DMS53 treated with DMSO at 0.1 percent for 48 hours (cell line): ENCODE results near the gene ZFYVE28.

ENCODE experiments used
- DNase-seq: peaks from one replicate; lab custom pipeline; 2025; ENCODE audit not compliant: unreplicated experiment; lab: John Stamatoyannopoulos, UW

The ZFYVE28 gene

DNA sequence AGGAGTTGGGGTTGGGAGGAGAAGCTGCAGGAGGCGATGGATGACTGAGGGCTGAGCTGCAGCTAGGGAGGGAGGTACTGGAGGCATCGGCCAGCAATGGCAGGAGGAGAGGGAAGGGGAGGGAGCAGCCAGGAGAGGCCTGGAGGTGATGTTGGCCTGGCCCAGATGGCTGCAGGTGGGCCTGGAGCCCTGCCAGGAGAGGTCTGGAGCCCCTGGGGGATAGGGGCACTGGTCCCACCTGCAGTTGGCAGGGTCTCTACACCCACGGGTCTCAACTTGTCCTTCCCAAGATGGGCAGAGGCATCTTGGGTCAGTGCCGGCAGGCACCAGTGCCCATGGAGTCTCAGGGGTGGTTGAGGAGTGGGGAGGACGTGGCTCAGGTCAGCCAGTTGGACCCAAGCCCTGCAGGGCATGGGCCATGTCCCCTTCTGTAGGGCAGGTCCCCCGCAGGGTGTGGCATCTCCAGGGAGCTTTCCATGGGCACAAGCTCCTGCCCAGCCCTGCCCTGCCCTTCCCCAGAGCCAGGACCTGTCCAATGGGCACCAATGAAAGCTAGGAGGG lies 153.9 kb downstream of the ZFYVE28 start:
- DNase-seq, result peak; percentile 65

DNA sequence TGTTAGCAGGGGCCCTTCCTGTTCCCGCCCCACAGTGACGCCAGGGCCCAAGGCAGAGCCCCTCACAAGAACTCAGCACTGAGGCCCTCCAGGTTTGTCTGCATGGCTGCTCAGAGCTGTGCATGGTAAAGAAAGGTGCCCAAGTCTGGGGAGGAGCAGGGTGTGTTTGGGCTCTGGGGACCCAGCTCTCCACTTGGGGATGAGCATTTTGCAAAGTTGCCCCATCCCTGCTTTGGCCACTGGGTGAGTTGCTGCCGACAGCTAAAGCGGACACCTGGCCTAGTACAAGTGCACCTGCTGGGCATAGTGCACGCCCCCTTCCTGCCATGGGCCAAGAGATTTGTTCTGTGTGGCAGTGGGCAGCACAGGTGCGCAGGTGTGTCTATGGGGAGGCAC lies 154.5 kb downstream of the ZFYVE28 start:
- DNase-seq, result peak; percentile 90

DNA sequence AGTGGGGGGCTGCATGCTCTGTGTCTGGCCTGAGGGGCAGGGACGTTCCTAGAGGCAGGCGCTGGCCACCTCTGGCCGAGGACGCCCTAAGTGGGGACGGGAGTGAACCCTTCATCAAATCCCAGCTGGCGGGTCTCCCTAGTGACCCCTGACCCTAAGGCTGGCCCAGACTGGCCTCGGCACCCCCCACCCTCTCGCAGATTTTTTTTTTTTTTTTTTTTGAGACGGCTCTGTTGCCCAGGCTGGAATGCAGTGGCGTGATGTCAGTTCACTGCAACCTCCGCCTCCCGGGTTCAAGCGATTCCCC lies 155.5 kb downstream of the ZFYVE28 start:
- no peak for DNase-seq

DNA sequence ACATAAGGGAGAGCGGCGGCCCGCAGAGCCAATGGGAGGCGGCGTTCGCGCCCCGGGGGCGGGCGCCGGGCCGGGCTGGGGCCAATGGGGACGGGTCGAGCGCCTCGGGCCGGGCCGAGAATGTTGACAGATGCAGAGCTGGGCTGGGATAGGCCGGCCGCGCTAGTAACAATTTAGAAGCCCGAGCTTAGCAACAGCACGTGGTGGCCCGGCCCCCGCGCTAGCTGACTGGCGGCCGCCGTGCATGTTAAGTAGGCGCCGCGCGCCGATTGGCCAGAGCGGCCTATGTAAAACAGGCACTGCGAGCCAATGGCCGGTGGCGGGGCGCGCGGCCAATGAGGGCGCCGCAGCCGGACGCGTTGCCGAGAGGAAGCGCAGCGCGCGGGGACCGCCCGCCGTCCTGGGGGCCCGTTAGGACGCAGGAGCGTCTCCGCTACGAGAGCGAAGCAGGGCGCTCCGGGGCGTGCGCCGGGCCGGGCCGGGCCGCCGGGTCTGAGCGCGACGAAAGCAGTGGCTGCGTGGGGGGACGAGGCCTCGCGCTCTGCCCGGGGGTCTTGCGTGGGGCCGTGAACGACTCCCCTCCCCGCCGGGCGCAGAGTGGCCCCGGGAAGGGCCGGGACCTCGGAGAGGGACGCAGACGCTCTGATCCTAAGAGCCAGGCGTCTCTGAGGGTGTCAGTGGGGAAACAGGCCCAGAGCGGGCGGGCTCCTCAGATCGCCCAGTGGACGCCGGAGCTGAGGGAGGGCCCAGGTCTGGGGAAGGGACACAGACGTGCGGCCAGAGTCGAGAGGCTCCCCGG lies 156.1 kb downstream of the ZFYVE28 start:
- DNase-seq, result peak; percentile 100

DNA sequence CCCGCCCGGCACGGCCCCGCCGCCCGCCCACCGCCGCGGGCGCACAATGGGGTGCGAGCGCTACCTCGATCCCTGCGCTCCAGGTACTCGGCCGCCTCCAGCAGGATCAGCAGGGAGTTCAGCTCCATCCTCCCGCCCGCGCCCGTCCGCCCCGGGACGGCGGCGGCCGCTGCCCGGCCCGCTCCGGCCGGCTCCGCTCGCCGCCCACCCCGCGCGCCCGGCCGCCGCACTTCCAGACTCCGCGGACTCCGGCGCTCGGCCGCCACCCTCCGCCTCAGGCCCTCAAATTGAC lies 156.6 kb downstream of the ZFYVE28 start, which contains the start of gene MXD4:
Gene MXD4, minus strand, starts transcription at position 257 of the 292 bp plus-strand sequence. Its CDS starts 129 bp downstream, at position 128.
- DNase-seq, result no peak

DNA sequence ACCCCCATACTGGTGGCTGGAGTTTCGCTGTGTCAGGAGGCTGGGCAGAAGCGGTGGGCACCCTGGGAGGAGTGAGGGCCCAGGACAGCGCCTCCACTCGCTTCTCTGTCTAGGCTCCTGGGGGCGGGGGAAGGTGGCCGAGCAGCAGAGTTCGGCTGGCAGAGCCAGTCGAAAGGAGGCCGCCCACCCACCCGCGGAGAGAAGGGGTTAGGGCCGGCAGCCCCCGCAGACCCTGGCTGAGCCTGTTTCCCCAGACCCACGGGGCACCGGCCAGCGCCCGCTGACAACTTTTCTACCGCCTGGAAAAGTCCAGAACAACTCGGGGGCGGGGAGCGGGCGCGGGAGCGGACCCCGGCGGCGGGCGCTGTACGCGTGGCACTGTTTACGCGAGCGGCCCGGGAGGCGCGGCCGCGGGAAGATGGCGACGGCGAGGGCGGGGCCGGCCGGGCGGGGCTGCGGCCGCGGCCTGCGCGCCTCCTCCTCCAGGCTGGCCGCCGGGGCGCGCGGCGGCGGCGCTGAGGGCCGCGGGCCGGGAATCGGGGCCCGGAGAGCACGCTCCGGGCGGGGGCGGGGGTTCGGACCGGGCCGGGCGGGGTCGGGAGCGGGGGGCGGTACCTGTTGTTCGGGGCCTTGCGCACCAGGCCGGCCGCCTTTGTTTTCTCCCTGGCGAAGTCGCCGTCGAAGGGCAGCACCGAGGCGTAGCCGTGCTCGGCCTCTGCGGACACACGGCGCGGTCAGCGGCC lies 157.2 kb downstream of the ZFYVE28 start:
- DNase-seq, result peak; percentile 18

DNA sequence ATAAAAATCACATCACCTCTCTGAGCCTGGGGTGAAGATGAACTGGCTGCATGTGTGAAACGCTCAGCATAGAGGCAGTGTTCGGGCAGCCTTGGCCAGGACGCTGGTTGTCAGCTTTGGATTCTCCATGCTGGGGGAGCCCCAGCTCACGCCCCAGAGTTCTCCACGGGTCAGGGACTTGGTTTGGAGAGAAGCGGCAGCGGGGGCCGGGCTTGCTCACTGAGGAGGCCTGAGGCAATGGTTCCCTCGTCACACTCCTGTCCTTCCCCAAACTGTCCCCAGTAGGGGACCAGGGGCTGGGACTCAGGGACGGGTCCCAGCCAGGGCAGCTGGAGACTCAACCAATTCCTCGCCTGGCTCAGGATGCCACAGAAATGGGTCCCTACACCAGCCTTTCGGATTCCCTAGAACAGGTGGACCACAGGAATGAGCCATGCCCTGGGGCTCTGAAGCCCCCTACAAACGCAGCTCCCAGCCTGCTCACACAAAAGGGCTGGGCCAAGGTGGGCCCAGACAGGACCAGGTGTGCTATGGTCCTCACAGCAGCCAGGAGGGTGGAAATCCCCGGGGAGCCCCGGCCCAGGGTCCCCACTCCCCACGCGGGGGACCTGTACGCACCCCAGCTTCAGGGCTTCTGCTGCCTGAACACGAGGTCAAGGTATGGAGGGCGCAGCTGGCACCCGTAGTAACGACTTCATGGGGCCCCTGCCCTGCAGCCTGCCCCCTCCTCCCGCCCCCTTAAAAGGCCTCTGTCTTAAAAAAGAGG lies 157.9 kb downstream of the ZFYVE28 start:
- no peak for DNase-seq

DNA sequence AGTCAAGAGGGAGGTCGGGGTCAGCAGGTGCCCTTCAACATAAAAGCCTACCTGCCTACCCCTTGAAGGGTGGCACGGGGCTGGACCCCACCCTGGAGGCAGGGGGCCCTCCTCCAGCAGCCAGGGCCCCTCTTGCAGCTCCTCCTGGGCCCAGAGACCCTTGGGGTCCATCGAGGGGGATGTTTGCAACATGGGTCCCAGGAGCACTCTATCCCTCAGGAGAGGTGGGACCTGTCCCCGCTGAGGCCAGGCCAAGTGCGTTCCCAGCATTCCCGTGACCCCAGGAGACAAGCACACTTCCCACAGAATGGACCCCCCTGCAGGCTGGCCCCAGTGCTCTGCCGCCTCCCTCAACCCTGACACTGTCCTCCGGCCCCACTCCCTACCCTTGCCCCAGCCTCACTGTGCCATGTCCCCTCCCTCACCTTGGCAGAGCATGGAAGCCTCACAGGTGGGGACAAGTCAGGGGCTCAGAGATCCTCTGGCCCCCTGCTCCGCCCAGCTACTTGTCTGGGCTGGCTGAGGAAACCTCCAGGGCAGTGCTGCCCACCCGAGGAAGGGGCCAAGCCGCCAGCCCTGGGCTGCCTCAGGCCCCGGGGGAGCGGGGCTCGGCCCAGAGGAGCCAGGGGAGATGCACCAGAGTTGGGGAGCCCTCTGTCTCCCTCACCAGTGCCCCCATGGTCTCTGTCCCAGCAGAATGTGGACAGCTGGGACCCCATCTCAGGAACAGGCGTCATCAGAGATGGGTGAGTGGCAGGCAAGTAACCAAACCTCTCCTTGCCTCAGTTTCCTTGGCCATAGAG lies 158.7 kb downstream of the ZFYVE28 start:
- DNase-seq, result no peak

DNA sequence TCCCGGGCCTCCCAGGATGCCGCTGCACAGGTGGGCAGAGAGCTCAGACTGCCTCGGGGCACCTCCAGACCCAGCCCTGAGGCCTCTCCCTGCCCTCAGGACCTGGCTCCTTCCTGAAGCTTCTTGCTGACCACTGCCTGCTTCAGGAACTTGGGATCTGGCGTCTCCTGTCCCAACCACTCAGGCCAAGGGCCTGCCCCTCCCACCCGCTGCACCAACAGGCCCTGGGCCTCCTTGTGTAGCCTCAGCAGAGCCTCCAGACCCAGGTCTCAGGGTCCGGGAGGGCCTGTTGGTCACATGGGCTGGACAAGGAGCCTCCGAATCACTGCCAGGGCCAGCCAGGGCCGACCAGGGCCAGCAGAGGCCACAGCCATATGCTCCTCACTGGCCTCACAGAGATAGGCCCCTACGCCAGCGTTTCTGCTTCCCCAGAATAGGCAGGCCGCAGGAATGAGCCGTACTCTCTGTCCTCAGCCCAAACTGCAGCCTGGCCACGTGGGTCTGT lies 159.4 kb downstream of the ZFYVE28 start:
- no peak for DNase-seq

DNA sequence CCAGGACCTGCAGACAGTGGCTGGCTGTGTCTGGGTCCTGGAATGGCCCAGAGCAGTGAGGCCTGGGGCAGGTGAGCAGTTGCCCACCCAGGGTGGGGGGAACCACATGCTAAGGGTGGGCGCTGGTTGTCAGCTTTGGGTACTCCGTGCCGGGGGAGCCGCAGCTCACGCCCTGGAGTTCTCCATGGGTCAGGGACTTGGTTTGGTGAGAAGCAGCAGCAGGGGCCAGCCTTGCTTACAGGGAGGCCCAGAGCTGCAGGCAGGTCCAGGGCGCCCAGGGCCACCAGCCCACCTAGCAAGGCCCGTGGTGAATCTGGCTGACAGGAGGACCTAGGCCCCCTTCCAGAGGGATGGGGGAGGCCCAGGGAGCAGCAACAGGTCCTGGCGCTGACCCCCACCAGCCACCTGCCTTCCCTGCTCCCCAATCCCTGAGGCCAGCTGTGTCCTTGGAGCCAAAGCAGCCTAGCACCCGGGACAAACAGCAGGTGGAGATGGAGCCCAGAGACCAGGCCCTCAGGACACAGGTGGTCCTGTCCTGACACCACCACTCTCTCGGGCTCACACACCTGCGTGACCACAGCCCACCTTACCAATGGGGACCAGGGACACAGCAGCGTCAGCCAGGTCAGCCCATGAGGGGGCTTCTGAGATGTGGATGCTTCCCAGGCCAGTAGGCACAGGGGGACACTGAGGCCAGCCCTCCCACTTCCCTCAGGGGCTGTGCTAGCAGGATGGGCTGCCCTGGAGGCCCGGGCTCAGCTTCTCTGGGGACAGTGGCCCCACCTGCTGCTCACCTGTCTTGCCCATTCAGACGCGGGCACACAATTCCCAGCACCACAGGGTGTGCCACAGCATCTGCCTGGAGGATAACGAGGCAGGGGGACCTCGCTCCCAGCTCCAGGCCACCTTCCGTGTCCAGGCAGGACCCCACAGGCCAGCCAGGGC lies 160.1 kb downstream of the ZFYVE28 start:
- no peak for DNase-seq

DNA sequence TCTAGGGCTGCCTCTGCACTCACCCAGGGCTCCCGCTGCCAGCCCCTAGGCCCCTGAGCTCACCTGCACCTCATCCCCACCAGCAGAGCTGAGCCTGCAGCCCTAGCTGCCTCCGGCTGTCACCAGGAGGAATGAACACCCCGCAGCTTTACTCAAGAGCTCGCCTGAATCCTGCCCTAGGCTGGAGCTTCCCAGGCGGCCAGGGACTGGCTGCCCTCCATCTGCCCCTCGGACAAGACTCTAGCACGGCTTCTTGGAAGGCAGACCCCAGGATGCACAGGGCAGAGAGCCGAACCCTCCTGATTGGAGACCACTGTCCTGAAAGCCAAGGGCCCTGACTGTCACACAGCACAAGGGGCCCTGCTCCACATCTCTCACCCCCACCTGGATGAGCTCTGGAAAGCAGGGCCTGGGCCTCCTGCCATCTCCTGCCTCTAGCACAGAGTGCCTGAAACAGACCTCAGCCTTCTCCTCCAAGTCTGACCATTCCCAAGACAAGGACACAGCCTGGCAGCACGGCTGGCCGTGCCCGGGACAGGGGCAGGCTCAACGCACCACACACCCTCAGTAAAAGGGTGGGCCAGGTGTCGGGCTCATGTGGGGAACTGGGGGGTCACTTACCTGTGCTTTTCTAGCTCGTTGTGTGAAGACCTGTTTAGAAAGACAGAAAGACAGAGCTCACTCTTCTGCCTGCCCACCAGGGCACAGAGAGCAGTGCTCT lies 160.9 kb downstream of the ZFYVE28 start:
- DNase-seq, result no peak

DNA sequence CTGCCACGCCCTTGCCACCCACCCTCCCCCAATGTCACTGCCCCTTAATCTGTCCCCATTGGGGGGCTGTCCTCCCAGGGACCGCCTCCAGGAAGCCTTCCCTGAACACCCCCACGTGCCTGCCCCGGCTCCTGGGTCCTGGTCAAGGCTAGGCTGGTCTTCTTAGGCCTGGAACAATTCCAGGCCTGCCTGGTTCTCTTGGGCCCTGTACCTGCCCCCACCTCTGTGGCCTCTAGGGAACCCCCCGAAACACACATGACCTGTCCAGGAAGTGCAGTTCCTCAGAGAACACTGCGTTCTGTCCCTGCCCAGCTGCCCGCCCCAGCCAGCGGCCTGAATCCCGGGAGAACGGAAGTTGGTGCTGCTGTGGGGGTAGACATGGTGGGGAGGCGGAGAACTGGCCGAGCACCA lies 161.7 kb downstream of the ZFYVE28 start:
- DNase-seq, result no peak

DNA sequence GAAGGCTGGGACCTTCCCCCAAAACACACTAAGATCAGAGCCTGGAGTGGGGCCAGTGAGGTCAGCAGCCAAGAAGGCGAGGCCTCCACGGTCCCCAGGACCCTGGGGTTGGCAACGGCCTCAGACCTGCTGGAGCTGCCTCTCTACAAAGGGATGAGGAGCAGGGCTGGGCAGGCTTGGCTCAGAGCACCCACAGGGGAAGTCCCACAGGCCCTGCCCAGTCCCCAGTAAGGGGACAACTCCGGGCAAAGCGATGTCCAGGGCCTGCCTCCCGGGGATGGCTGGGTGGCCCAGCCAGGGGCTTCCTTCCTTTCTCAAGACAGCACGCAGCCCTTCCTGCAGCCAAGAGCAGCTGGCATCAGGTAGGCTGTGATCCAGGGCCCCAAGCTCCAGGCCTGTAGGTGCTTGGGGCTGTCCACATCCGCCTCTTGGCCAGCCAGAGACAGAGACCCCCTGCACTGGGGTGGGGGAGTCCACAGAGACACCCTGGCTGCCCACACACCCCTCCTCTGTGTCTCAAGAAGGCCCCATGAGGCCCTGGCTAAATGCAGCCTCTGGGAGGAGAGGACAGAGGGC lies 162.2 kb downstream of the ZFYVE28 start:
- no peak for DNase-seq

DNA sequence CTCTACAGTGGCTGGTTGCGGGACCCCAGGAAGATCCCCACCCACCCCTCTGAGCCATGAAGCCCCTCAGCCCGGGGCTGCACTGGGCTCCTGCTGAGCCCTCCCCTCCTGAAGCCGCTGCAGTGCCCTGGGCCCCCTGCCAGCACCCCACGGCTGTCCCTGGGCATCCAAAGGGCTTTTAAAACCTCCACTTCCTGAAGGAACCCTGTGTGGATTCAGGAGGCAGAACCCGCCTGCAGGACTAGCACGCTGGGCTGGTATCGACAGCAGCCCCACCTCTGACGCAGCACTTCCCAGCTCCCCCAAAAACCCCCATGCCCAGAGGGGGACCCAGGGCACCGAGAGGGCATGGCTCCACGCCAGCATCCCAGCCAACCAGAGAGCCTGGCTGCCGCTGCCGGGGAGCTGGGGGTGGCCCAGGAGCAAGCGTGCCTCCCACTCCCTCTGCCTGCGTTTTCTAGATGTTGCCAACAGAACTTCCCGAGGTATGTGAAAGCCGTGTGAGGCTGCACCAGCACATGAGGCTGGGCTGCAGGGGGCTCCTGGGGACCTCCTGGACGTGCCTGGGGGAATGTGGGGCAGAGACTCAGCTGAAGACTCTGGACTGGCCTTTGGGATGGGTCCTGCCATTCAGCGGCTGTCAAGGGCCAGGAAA lies 162.8 kb downstream of the ZFYVE28 start:
- no peak for DNase-seq

DNA sequence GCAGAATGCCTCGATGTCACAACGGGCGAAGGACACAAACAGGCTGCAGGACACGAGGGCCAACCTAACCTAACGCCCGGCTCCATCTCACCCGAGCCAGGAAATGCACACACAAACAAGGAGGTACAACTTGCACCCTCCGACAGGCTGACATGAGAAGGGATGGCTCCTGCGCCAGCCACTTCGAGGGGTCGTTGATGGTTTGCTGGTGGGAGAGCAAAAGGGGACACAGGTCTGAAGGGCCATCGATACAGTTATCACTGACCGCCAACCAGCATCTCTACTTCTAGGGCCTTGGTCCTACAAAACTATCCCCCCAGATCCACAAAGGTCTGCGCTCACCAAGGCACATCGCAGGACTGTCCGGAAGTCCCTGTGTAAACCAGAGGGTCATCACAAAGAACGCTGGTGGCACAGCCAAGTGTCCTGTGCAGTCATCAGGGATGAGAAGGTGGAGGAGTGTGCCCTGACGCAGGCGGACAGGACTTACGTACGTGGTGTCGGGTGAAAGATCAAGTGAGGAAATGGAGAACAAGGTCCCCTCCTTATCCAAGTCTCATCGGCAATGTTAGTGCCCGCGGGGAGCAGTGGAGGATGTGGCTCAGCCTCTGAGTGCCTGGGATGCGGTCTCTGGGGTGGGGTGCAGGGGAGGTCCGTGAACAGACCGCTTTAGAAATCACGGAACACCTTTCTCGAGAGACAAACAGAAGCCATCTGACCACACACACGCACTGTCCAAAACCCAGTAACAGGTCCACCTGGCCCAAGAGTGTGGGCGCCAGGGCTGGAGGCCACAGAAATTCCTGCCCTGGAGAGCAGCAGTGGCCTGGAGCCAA lies 163.6 kb downstream of the ZFYVE28 start:
- DNase-seq, result no peak

DNA sequence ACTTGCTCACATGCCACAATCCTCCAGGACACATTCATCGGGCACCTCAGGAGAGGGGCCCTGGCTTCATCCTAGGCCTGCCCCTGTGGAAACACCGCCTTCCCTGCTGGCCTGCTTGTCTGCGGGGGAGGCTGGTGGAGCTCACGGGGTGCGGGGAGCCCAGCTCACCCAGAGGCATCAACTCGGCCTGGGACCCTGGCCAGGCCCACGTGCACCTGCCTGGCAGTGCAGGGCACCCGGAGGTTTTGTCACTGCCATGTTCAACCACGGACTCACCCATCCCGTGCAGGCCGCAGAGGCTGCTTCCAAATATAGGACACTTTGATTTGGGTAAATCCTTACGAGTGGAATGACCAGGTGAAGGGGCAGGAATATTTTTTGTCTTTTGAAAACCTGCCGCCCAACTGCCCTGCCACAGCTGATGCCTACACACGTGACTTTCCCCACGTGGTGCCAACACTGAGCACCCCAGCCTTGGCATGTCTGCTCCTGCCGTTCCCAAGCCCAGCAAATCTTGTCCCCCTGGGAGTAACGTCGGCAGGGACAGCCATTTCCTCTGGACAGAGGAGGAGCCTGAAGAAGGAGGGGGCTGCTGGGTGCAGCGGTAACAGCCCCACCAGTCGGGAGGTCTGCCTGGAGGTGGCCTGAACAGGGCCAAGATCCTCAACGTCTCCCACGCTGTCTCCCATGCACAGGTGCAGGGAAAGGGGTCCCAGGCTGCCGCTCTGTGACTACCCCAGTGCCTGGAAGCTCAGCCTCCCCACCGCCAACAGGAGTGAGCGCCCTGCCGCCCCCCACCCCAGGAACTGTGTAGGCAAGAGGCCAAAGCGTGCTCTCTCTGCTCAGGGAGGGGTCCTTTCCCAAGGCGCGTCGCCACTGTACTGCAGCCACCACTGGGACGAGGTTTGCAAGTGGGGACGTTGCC lies 165.0 kb downstream of the ZFYVE28 start:
- DNase-seq, result no peak
